GM15510 (cell line): ENCODE measurements around the gene ADAD2.

Experiments used
- POLR2A ChIP-seq: IDR thresholded peaks from 3 replicates; pipeline ENCODE4 v1.6.1; 2011; ENCODE audit warnings: borderline replicate concordance; ENCODE audit not compliant: insufficient read length; ENCODE audit errors: extremely low read depth

The ADAD2 gene

GRCh38 chr16:84166796-84167695 is 23.9 kb upstream of the ADAD2 start:
- TF ChIP-seq POLR2A, result no peak

- TF ChIP-seq POLR2A, result no peak
These were observed 21.1 kb upstream of the ADAD2 start for GRCh38 chr16:84169765-84170310.

- TF ChIP-seq POLR2A, result no peak
These were observed 16.6 kb upstream of the ADAD2 start for GRCh38 chr16:84174396-84174795.

GRCh38 chr16:84175350-84176081 is 15.4 kb upstream of the ADAD2 start:
- TF ChIP-seq POLR2A, result no peak

- no peak for TF ChIP-seq POLR2A
These were observed 14.5 kb upstream of the ADAD2 start for GRCh38 chr16:84176192-84177053.

- no peak for TF ChIP-seq POLR2A
These were observed 13.2 kb upstream of the ADAD2 start for GRCh38 chr16:84177741-84178073.

- TF ChIP-seq POLR2A, result no peak
These were observed 12.7 kb upstream of the ADAD2 start for GRCh38 chr16:84178146-84178765.

- TF ChIP-seq POLR2A, result no peak
These were observed 11.9 kb upstream of the ADAD2 start for GRCh38 chr16:84178892-84179611.

- no peak for TF ChIP-seq POLR2A
These were observed 11.2 kb upstream of the ADAD2 start for GRCh38 chr16:84179612-84180320.

GRCh38 chr16:84180519-84181140 is 10.3 kb upstream of the ADAD2 start:
- no peak for TF ChIP-seq POLR2A

GRCh38 chr16:84181144-84181915 is 9.6 kb upstream of the ADAD2 start:
- TF ChIP-seq POLR2A, result no peak

- no peak for TF ChIP-seq POLR2A
These were observed 8.9 kb upstream of the ADAD2 start for GRCh38 chr16:84182104-84182503.
